Omental fat pad (tissue), 4 donors: Measurements from ENCODE around the gene C1QTNF7. TPM values are rescaled to one million over a fixed set of nuclear protein-coding genes. Genes with fewer than 3 reads are reported as not detected.

Source experiments
- ATAC-seq: fragments of 150-250 bp; one replicate; pipeline ENCODE4 v1.9.1; 2016; ENCODE audit warnings: mild to moderate bottlenecking, moderate library complexity; ENCODE audit not compliant: low FRiP score
- DNase-seq: peaks from one replicate; pipeline ENCODE4 v3.0.0-alpha.2; 2019; ENCODE audit warnings: low spot score
- small RNA-seq: library from RNA; depleted of rRNA; stranded (forward); fragments of <200 nt; gene quantifications from one replicate; pipeline ENCODE3, GENCODE V24; 2016
- total RNA-seq, 4 donors: library from RNA; depleted of rRNA; stranded (reverse); fragments of >200 nt; gene quantifications; one replicate each; pipeline ENCODE4 v1.1.0, GENCODE V29; 2016
- TF ChIP-seq, protein P1 (sequence below), 3 donors: fragments of 450-650 bp; IDR thresholded peaks; one replicate each; pipeline ENCODE4 v1.5.1; 2016 to 2017; ENCODE audit warnings: antibody characterized with exemption in 3 of 3, mild to moderate bottlenecking in 3 of 3, moderate library complexity in 2 of 3

C1QTNF7 gene
- total RNA-seq, 4 donors from 2014 or later = 2.3 to 9.7 (median 5.5) TPM

DNA sequence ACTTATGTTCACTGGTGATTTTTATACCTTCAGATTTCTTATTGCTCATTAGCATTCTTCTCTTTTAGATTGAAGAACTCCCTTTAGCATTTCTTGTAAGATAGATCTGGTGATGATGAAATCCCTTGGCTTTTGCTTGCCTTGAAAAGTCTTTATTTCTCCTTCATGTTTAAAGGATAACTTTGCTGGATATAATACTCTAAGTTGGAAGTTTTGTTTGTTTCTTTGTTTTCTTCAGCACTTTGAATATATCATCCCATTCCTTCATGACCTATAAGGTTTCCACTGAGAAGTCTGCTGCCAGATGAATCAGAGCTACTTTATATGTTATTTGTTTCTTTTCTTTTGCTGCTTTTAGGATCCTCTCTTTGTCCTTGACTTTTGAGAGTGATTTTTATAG lies 60.3 kb downstream of the C1QTNF7 start:
- ATAC-seq (no peak), DNase-seq (no peak)
- TF ChIP-seq, protein P1, sequence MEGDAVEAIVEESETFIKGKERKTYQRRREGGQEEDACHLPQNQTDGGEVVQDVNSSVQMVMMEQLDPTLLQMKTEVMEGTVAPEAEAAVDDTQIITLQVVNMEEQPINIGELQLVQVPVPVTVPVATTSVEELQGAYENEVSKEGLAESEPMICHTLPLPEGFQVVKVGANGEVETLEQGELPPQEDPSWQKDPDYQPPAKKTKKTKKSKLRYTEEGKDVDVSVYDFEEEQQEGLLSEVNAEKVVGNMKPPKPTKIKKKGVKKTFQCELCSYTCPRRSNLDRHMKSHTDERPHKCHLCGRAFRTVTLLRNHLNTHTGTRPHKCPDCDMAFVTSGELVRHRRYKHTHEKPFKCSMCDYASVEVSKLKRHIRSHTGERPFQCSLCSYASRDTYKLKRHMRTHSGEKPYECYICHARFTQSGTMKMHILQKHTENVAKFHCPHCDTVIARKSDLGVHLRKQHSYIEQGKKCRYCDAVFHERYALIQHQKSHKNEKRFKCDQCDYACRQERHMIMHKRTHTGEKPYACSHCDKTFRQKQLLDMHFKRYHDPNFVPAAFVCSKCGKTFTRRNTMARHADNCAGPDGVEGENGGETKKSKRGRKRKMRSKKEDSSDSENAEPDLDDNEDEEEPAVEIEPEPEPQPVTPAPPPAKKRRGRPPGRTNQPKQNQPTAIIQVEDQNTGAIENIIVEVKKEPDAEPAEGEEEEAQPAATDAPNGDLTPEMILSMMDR (IDR thresholded peaks at IDR 0.05) = no peak

DNA sequence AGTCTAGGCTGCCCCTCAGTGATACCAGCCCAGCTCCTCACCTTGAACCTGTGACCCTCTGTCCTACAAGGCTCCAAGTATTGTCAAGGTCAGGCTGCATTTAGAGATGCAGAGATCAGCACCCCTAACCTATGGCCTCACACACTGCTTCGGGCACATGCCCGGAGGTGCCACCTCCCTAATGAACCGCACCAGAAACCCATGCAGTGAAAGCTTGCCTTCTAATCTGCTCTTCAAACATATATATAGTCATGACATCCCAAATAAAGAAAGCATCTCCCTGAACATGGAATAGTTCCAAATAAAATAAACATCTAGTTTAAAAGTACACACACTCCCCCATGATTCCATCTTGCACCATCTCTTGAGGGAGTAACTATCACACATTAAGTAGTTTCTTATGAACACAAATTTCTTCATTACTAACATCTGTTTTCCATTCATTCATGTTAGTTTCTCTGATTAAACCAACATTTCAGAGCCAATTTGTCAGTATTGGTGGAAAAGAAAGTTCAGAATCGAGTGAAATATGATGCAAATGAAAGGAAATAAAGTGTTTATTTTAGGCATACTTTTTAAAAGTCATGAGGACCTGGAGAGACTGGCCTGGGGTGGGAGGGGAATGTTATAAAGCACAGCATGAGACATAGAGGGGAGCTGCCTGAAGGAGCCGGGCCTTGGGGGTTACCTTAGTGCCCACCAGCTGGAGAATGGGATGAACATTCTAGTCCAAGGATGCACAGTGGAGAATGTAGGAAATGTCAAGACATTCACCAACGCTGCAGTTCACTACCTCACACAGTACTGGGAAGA lies 61.0 kb downstream of the C1QTNF7 start:
- no peak for ATAC-seq
- no peak for DNase-seq
- TF ChIP-seq, protein P1 (IDR thresholded peaks at IDR 0.05) = no peak

- DNase-seq (no peak), ATAC-seq (no peak)
- TF ChIP-seq, protein P1 (IDR thresholded peaks at IDR 0.05) = no peak
Measured at GRCh38 chr4:15489551-15489950, 61.7 kb downstream of the C1QTNF7 start.

- ATAC-seq (no peak), DNase-seq (no peak)
- TF ChIP-seq, protein P1 (IDR thresholded peaks at IDR 0.05) = no peak
Measured at GRCh38 chr4:15493411-15493810, 65.6 kb downstream of the C1QTNF7 start.

DNA sequence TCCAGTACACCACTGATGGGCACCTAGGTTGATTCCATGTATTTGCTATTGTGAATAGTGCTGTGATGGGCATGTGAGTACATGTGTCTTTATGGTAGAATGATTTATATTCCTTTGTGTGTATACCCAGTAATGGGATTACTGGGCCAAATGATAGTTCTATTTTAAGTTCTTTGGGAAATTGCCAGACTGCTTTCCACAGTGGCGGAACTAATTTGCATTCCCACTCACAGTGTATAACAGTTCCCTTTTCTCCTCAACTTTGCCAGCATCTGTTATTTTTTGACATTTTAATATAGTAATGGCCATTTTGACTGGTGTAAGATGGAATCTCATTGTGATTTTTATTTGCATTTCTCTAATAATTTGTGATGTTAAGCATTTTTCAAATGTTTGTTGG lies 67.8 kb downstream of the C1QTNF7 start:
- DNase-seq (no peak), ATAC-seq (no peak)
- TF ChIP-seq, protein P1 (IDR thresholded peaks at IDR 0.05) = no peak

Small RNA genes lying within 50 kb of the gene (small RNA-seq; reads per million reads assigned to genes)
- not detected for gene AC007016.1

Other genes with a start within 250 kb of the C1QTNF7 start
- 10 to 100 TPM in 3 of 4 donors, 1 to 10 TPM in 1; 9.6 to 25.2 (median 11.9) TPM for gene CC2D2A, start 41.8 kb downstream of the C1QTNF7 start, total RNA-seq
- gene FBXL5, start 227.3 kb downstream of the C1QTNF7 start, total RNA-seq = 100 to 1,000 TPM; 130 to 213 (median 188) TPM